RWPE2 (cell line): ENCODE data around the gene SF3B3.

Experiments
- ATAC-seq: fragments of 200-7000 bp; cut with Tn5 transposase; 3 replicates; pipeline ENCODE4 v1.9.1; 2021; ENCODE audit warnings: low read depth
- DNase-seq: peaks from one replicate; pipeline ENCODE4 v3.0.0-alpha.2; 2020; ENCODE audit warnings: low spot score
- H3K27ac ChIP-seq: fragments of 450-650 bp; 2 replicates; pipeline ENCODE4 v1.5.1; 2017; ENCODE audit warnings: mild to moderate bottlenecking; ENCODE audit not compliant: poor library complexity, severe bottlenecking
- H3K27me3 ChIP-seq: fragments of 250-450 bp; sonication (Bioruptor Pico); 2 replicates; pipeline ENCODE4 v1.5.1; 2021; ENCODE audit warnings: mild to moderate bottlenecking, moderate library complexity; ENCODE audit not compliant: insufficient read depth, poor library complexity, severe bottlenecking
- H3K36me3 ChIP-seq: fragments of 250-450 bp; sonication (Bioruptor Pico); 2 replicates; pipeline ENCODE4 v1.5.1; 2020; ENCODE audit warnings: low read depth, mild to moderate bottlenecking, moderate library complexity
- H3K4me1 ChIP-seq: fragments of 250-450 bp; sonication (Bioruptor Pico); 2 replicates; pipeline ENCODE4 v1.5.1; 2021; ENCODE audit warnings: mild to moderate bottlenecking, moderate library complexity; ENCODE audit not compliant: insufficient read depth, poor library complexity, severe bottlenecking
- H3K4me3 ChIP-seq: fragments of 250-450 bp; sonication (Bioruptor Pico); 2 replicates; pipeline ENCODE4 v1.5.1; 2021; ENCODE audit warnings: mild to moderate bottlenecking, moderate library complexity; ENCODE audit not compliant: severe bottlenecking
- H3K9me3 ChIP-seq: fragments of 250-450 bp; sonication (Bioruptor Pico); 2 replicates; pipeline ENCODE4 v1.5.1; 2021; ENCODE audit warnings: mild to moderate bottlenecking, moderate library complexity; ENCODE audit not compliant: severe bottlenecking
- CTCF ChIP-seq: fragments of 450-650 bp; IDR thresholded peaks from one replicate; pipeline ENCODE4 v1.5.1; 2017; ENCODE audit warnings: mild to moderate bottlenecking, moderate library complexity; ENCODE audit not compliant: poor library complexity, severe bottlenecking

SF3B3 gene

GRCh38 chr16:70556063-70556462 is 32.4 kb downstream of the SF3B3 start:
- DNase-seq, result no peak
- no peak overlapping the region for H3K27ac ChIP-seq

GRCh38 chr16:70561623-70562022 is 38.0 kb downstream of the SF3B3 start:
- no peak overlapping the region for H3K4me3 ChIP-seq
- no peaks in the 10 kb centered on the region for H3K27me3 ChIP-seq
- DNase-seq (no peak), ATAC-seq (no peak; the same call in 2 of the 3 replicates)
- H3K36me3 ChIP-seq, result peaks cover 100% of the 10 kb centered on the region
- no peaks in the 10 kb centered on the region for H3K9me3 ChIP-seq
- no peak for TF ChIP-seq CTCF
- H3K27ac ChIP-seq, result no peak overlapping the region
- H3K4me1 ChIP-seq, result no peaks in the 10 kb centered on the region

More at GRCh38 chr16:70556063-70556462, 32.4 kb downstream of the SF3B3 start:
- TF ChIP-seq CTCF, result no peak
- Histone ChIP-seq H3K4me1 (no peaks in the 10 kb centered on the region), H3K36me3 (peaks cover 100% of the 10 kb centered on the region), H3K9me3 (no peaks in the 10 kb centered on the region), H3K4me3 (no peak overlapping the region), H3K27me3 (no peaks in the 10 kb centered on the region)
- no peak for ATAC-seq

- no peaks in the 10 kb centered on the region for H3K4me1 ChIP-seq
- no peak for TF ChIP-seq CTCF
- ATAC-seq (no peak), DNase-seq (no peak)
- H3K27ac ChIP-seq, result no peak overlapping the region
- H3K9me3 ChIP-seq, result no peaks in the 10 kb centered on the region
- H3K4me3 ChIP-seq, result no peak overlapping the region
- peaks cover 100% of the 10 kb centered on the region for H3K36me3 ChIP-seq
- no peaks in the 10 kb centered on the region for H3K27me3 ChIP-seq
Observed at GRCh38 chr16:70563636-70564035, 40.0 kb downstream of the SF3B3 start.

- ATAC-seq (no peak), DNase-seq (no peak)
- no peaks in the 10 kb centered on the region for H3K4me1 ChIP-seq
- no peak overlapping the region for H3K4me3 ChIP-seq
- no peak overlapping the region for H3K27ac ChIP-seq
- peaks cover 100% of the 10 kb centered on the region for H3K36me3 ChIP-seq
- TF ChIP-seq CTCF, result no peak
- H3K27me3 ChIP-seq, result no peaks in the 10 kb centered on the region
- H3K9me3 ChIP-seq, result no peaks in the 10 kb centered on the region
Observed at GRCh38 chr16:70565053-70565452, 41.4 kb downstream of the SF3B3 start.

GRCh38 chr16:70568601-70569237 is 45.1 kb downstream of the SF3B3 start:
- no peak for TF ChIP-seq CTCF
- ATAC-seq, result peak; percentile 40; the same call in 2 of the 3 replicates
- no peaks in the 10 kb centered on the region for H3K27me3 ChIP-seq
- no peak overlapping the region for H3K4me3 ChIP-seq
- no peaks in the 10 kb centered on the region for H3K4me1 ChIP-seq
- no peak for DNase-seq
- H3K27ac ChIP-seq, result no peak overlapping the region
- H3K9me3 ChIP-seq, result no peaks in the 10 kb centered on the region
- peaks cover 99% of the 10 kb centered on the region for H3K36me3 ChIP-seq
